ENCODE results near the gene ATP10B.

Gene ATP10B

DNA sequence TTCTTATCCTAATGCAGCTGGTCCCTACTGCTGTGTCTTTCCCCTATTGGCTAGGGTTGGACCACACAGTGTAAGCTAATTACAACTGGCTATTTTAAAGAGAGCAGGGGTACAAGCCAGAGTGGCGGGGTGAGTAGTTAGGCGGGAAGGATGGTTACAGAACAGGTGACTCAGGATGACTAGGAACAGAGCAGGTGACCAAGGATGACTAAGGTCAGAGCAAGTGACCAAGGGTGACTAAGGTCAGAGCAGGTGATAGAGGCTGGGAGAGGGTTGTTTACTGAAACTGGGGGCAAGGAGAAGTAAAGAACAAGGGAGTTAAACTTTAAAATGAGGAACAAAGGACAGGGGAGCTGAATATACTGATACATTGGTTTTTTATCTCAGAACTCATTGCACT, 304.9 kb downstream of the ATP10B start:
- DNase-seq = no peak

GRCh38 chr5:160545832-160546231, 306.2 kb downstream of the ATP10B start:
- no peak for DNase-seq

GRCh38 chr5:160543395-160543794, 308.6 kb downstream of the ATP10B start:
- DNase-seq = no peak

- DNase-seq = no peak
Measured at GRCh38 chr5:160542840-160543239, 309.2 kb downstream of the ATP10B start.

- DNase-seq = no peak
Measured at GRCh38 chr5:160542281-160542680, 309.7 kb downstream of the ATP10B start.

- no peak for DNase-seq
Measured at GRCh38 chr5:160539431-160539830, 312.6 kb downstream of the ATP10B start.

- no peak for DNase-seq
Measured at GRCh38 chr5:160537940-160538339, 314.1 kb downstream of the ATP10B start.

- no peak for DNase-seq
Measured at GRCh38 chr5:160537116-160537515, 314.9 kb downstream of the ATP10B start.

GRCh38 chr5:160534914-160535313, 317.1 kb downstream of the ATP10B start:
- DNase-seq = no peak

GRCh38 chr5:160534125-160534524, 317.9 kb downstream of the ATP10B start:
- no peak for DNase-seq

DNA sequence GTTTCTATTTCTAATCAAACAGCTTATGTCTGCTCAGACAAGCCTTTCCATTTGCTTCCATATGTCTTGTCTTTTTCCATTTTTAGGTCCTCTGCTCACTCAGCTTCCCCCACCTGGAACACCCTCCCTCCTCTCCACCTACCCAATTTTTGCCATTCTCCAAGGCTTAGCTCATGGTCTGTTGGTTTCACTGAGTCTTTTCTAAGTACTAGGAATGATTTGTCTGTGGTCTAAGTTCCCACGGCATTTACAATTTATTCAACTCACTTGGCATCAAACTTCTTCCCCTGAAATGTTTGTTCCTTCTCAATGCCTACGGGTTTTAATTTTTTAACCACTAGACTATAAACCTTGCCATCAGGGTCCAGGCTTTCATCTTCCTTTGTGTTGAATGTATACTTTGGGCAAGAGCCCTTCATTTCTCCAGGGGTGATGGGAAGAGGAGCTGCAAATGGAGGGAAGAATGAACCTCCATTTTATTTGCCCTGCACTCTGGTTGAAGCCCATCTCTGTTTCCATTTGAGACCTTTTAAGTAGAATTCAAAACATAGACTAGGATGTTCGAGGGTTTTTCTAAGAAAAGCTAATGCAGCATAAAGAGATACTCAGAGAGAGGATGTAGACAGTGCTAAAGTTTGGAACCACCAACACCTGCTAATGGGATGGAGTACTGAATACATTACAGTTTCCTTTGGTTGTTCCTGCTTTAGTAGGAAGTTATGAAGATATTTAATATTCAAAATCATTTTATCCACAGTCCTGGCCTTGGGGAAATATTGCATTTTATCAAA, 326.3 kb downstream of the ATP10B start:
- DNase-seq = no peak

GRCh38 chr5:160524827-160525226, 327.2 kb downstream of the ATP10B start:
- DNase-seq = no peak

DNA sequence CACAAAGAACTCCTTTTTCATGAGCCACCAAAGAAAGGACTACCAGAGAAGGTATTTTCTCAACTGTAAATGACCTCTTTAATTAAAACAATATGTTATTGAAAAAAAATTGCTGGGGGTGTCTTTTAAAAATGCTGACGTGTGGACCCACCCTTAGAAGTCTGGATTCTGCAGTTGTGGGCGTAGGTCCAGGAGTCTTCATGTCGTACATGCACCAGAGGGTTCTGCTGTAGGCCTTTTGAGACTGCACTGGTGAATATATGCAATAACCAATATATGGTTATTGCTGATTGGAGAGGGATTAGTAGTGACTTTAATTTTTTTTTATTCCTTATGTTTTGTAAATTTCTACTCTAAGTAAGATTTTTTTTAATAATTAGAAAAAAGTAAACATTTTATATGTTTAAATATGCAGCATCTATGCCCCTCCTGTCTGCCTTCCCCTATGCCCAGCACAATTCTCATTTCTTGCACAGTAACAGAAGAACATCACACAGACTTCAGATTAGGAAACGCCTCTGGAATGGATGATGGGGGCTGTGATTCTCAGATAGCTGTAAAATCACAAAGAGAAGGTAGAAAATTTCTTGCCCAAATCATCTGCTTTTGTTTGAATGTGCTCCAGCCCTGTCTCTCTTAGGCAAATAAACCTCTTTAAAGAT, 328.4 kb downstream of the ATP10B start:
- no peak for DNase-seq

- no peak for DNase-seq
Measured at GRCh38 chr5:160521392-160521663, 330.7 kb downstream of the ATP10B start.

DNA sequence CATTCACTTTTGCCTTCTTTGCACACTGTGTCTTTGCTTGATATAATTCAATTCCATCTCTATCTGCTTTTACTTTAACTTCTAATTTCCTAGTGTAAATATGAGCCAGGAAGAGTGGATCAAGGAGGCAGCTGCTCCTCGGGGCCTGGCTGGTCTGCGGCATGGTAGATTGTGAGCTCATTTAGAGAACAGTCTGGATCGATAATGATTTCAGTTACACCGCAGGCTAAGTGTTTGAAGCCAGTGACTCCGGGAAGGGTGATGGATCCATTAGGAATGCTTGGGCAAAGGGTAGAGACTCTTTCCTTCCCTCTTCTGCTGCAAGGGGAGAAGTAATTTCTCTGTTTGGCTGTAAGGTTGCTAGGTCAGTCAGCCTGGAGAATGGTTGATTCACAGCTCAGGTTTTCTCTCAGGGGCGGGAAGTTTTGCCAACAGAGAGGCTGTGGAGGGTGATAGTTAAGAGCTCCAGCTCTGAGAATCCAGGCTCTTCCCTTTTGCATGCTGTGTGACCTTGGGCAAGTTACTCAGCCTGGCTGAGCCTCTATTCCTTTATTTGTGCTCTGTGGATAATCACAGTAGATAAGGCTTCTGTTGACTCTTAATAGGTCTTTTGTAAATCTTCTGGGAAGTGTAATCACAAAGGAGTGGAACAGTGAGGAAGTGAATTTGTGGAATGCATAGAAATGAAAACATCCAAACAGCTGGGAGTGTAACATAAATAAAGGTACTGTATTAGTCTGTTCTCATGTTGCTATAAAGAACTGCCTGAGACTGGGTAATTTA, 331.2 kb downstream of the ATP10B start:
- DNase-seq = no peak

DNA sequence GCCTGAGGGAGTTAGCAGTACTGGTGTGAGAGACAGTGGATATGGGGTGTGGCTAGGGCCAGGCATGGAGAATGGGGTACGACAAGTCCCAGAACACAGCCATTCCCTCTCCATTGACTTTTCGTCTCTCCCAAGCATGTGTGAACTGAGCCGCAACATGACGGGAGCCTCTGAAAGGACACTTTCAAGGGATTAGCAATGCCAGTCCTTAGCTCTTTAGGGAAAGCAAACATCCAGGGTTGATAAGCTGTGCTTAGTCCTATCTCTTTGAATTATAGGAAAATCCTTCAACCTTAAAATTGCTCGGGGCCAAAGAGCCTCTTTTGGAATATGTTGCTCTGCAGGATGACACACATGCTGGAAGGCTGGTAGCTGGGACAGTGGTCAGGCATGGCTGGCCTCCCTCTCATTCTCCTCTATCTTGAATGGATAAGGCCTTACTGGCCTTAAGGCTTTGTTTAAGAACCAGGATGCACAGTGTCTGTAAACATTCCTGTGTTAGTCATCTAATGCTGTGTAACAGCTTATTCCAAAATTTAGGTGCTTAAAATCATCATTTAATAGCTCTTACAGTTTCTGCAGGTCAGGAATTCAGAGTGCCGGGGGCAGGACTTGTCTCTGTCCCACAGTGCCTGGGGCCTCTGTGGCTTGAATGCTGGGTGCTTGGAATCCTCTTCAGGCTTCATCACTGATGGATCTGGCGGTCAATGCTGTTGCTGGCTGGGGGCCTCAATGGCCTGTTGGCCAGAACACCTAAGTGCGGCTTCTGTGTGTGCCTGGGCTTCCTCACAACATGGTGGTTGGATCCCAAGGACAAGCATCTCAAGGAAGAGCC, 335.1 kb downstream of the ATP10B start:
- DNase-seq = no peak

DNA sequence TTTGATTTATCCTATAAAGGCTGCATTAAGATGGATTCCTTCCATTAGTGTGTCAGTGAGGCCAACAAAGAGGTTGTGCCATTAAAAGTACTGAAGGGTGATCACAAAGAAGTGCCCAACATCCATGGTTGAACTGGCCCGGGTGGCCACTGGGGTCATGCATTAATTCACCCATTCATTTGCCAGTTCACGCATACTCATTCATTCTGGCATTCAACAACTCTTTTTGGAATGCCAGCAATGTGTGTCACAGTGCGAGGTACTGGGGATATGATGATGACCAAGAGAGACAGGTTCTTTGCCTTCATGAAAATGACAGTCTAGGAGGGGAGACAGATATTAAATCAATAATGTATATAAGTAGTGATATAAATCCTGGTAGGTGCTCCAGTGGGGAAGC, 337.1 kb downstream of the ATP10B start:
- DNase-seq = no peak

- no peak for DNase-seq
Measured at GRCh38 chr5:160514191-160514590, 337.8 kb downstream of the ATP10B start.

GRCh38 chr5:160513485-160513884, 338.5 kb downstream of the ATP10B start:
- DNase-seq = no peak
